GM12878 (cell line): ENCODE data around the gene HECTD4. TPM values are rescaled to one million over a fixed set of nuclear protein-coding genes. Genes with fewer than 3 reads are reported as not detected.

Source experiments
- ATAC-seq: fragments of 200-7000 bp; cut with Tn5 transposase; 3 replicates; pipeline ENCODE4 v1.9.1; 2020; ENCODE audit warnings: mild to moderate bottlenecking, moderate library complexity
- BruUV-seq: library from RNA; stranded (reverse); fragments of 400-500 nt; replicated peaks from 2 replicates; lab custom pipeline; 2021; lab: Mats Ljungman, UMichigan
- CTCF ChIA-PET: fragments of 300-600 bp; sonication (Branson Sonifier 250); formaldehyde crosslinking; extraction: SDS; loops from one replicate; lab custom pipeline; 2021; ENCODE audit warnings: inconsistent platforms; lab: Yijun Ruan, JAX
- POLR2A ChIA-PET: fragments of 350-600 bp; formaldehyde crosslinking; extraction: SDS; loops from one replicate; lab custom pipeline; 2021; ENCODE audit warnings: inconsistent platforms; lab: Charles Lee
- RAD21 ChIA-PET: fragments of 300-600 bp; sonication (Branson Sonifier 250); formaldehyde crosslinking; loops from one replicate; lab custom pipeline; 2023; ENCODE audit warnings: antibody characterized with exemption; ENCODE audit not compliant: unreplicated experiment; lab: Charles Lee
- SMC1A ChIA-PET: fragments of 300-600 bp; sonication (Branson Sonifier 250); formaldehyde crosslinking; loops from one replicate; lab custom pipeline; 2023; ENCODE audit not compliant: unreplicated experiment, uncharacterized antibody; lab: Charles Lee
- DNase-seq: peaks from one replicate; pipeline ENCODE4 v3.0.0-alpha.2; 2011; ENCODE audit warnings: low read depth, low spot score
- FAIRE-seq: peaks from 3 replicates; lab custom pipeline; 2011; peaks lifted over from hg19 to GRCh38; lab: Jason Lieb, UNC
- H2AFZ ChIP-seq: 2 replicates; pipeline ENCODE4 v1.6.0; 2011; ENCODE audit warnings: low read depth, low read length, control low read depth; ENCODE audit not compliant: control insufficient read depth
- H3K27ac ChIP-seq: 2 replicates; pipeline ENCODE4 v1.5.1; 2011; ENCODE audit warnings: control low read depth; ENCODE audit not compliant: control insufficient read depth, insufficient read depth
- H3K27me3 ChIP-seq, 2 experiments: replicated peaks in 1 of 2; 2 replicates each; pipeline versions ENCODE4 v1.6.0 to v1.6.1; 2011; ENCODE audit warnings: low read length in 1 of 2; ENCODE audit not compliant: control insufficient read depth in 2 of 2, insufficient read depth in 2 of 2
- H3K36me3 ChIP-seq, 2 experiments: 2 replicates each; pipeline ENCODE4 v1.5.1; 2011; ENCODE audit warnings: low read length in 1 of 2; ENCODE audit not compliant: control insufficient read depth in 2 of 2, insufficient read depth in 2 of 2
- H3K4me1 ChIP-seq: 2 replicates; pipeline ENCODE4 v1.6.1; 2011; ENCODE audit warnings: mild to moderate bottlenecking, low read length, moderate library complexity, mixed read lengths; ENCODE audit not compliant: control insufficient read depth, insufficient read depth
- H3K4me2 ChIP-seq: 2 replicates; pipeline ENCODE4 v1.6.0; 2011; ENCODE audit warnings: control low read depth; ENCODE audit not compliant: control insufficient read depth, insufficient read depth
- H3K4me3 ChIP-seq: fragments of 200-600 bp; sonication (generic); 2 replicates; pipeline ENCODE4 v1.5.1; 2016
- H3K79me2 ChIP-seq: 2 replicates; pipeline ENCODE4 v1.6.0; 2011; ENCODE audit warnings: low read length; ENCODE audit not compliant: control insufficient read depth, insufficient read depth
- H3K9ac ChIP-seq: 2 replicates; pipeline ENCODE4 v1.8.0; 2011; ENCODE audit warnings: low read length, control low read depth, mixed read lengths; ENCODE audit not compliant: control insufficient read depth, insufficient read depth
- H3K9me3 ChIP-seq: replicated peaks from 3 replicates; pipeline ENCODE4 v1.5.1; 2011; ENCODE audit warnings: mild to moderate bottlenecking, low read length; ENCODE audit not compliant: control insufficient read depth, insufficient read depth
- H4K20me1 ChIP-seq: 2 replicates; pipeline ENCODE4 v1.6.0; 2011; ENCODE audit not compliant: control insufficient read depth, insufficient read depth
- E2F4 ChIP-seq: IDR thresholded peaks from 2 replicates; pipeline ENCODE4 v1.6.1; 2012; ENCODE audit warnings: low read depth, low read length, improper control_type of control experiment
- JUNB ChIP-seq: IDR thresholded peaks from 2 replicates; pipeline ENCODE4 v1.6.1; 2016; ENCODE audit warnings: antibody characterized with exemption, mild to moderate bottlenecking
- NFIC ChIP-seq: IDR thresholded peaks from 2 replicates; pipeline ENCODE4 v1.6.1; 2012; ENCODE audit warnings: low read depth, mild to moderate bottlenecking, inconsistent platforms, low read length, moderate library complexity
- NR2F1 ChIP-seq: fragments of 450-650 bp; conservative IDR thresholded peaks from 2 replicates; pipeline ENCODE4 v1.6.1; 2017; ENCODE audit warnings: mild to moderate bottlenecking
- RUNX3 ChIP-seq: IDR thresholded peaks from 2 replicates; pipeline ENCODE4 v1.6.1; 2012; ENCODE audit warnings: low read length, inconsistent platforms
- SIX5 ChIP-seq: IDR thresholded peaks from 2 replicates; pipeline ENCODE4 v1.6.1; 2011; ENCODE audit warnings: mild to moderate bottlenecking, low read depth, low read length, moderate library complexity; ENCODE audit not compliant: severe bottlenecking
- SKIL ChIP-seq: fragments of 450-650 bp; IDR thresholded peaks from 2 replicates; pipeline ENCODE4 v1.6.1; 2017; ENCODE audit warnings: mild to moderate bottlenecking, low read depth, inconsistent platforms; ENCODE audit not compliant: poor library complexity, severe bottlenecking
- TARDBP ChIP-seq: IDR thresholded peaks from 2 replicates; pipeline ENCODE4 v1.6.1; 2016; ENCODE audit warnings: borderline replicate concordance
- WGBS: methylation state at CpG from one replicate; pipeline ENCODE4 v1.1.6; 2016; ENCODE audit warnings: low lambda C conversion rate; ENCODE audit not compliant: insufficient replicate concordance, insufficient coverage; ENCODE audit errors: missing lambda C conversion rate; 5-methylcytosine and 5-hydroxymethylcytosine counted together
- in situ Hi-C: fragments of 300-500 bp; cut with MboI; formaldehyde crosslinking; loops from 9 replicates; pipeline ENCODE4 v1.14.3; 2018; ENCODE audit warnings: mixed read lengths
- intact Hi-C: fragments of 100-400 bp; cut with micrococcal nuclease; formaldehyde crosslinking; loops from one replicate; pipeline ENCODE4 v1.14.2; 2022; ENCODE audit not compliant: unreplicated experiment
- polyA plus RNA-seq, 11 experiments: library from polyadenylated mRNA; depleted of rRNA in 4 of 11; unstranded in 6 of 11; stranded (reverse) in 5 of 11; fragments of >200 nt; fragmentation: Nextera tagmentation in 4 of 11; fragmentation: Illumina TruSeq in 1 of 11; extraction: Ambion mirVana in 4 of 11; extraction: Trizol in 1 of 11; gene quantifications; 1 replicate in 1 of 11; 2 replicates in 10 of 11; pipeline versions ENCODE4 v1.2.1 to v1.2.3, GENCODE V29; 2011 to 2016; ENCODE audit warnings: inconsistent platforms in 2 of 11, missing spikeins in 2 of 11, low read depth in 1 of 11
- total RNA-seq, 4 experiments: library from RNA; depleted of rRNA in 3 of 4; stranded (reverse); fragments of >200 nt in 3 of 4; fragmentation: Illumina TruSeq in 1 of 4; extraction: Trizol in 1 of 4; gene quantifications; 2 replicates each; pipeline versions ENCODE4 v1.2.1 to v1.2.3, GENCODE V29; 2013 to 2021

Gene HECTD4
- total and polyA plus RNA-seq, 10 of the 15 experiments (the other 5 are each of a cell fraction or from before 2014, with no cell fraction given) = 5.8 to 43.9 (median 17.9) TPM

GRCh38 chr12:112346194-112346593 lies 36.0 kb downstream of the HECTD4 start:
- Histone ChIP-seq H3K4me1 (peaks cover 32% of the 10 kb centered on the region), H3K9ac (no peak overlapping the region), H4K20me1 (no peaks in the 10 kb centered on the region), H3K4me3 (no peak overlapping the region), H3K4me2 (no peak overlapping the region), H3K36me3 (0 out of 4 replicates have a peak, but pooled peaks cover 0 to 6% of the 10 kb centered on the region in 2 experiments)
- BruUV-seq = no TSS peak
- CTCF ChIA-PET = interaction anchor here (1.4 to 1.8 kb wide), 2 partner anchors 11 to 41 kb away, joined by 3 to 5 read pairs; no protein-coding TSS in a partner anchor
- TF ChIP-seq E2F4 = no peak
- no peak for TF ChIP-seq TARDBP
- TF ChIP-seq, all 136 proteins: peak for 0
- Histone ChIP-seq H3K27me3 (no peaks in the 10 kb centered on the region), H3K9me3 (no peaks in the 10 kb centered on the region), H3K27ac (no peak overlapping the region), H3K79me2 (peaks cover 26% of the 10 kb centered on the region), H2AFZ (no peak overlapping the region)
- in situ Hi-C loops (no loop called here), intact Hi-C loops (loop anchor here (5.0 kb wide), 1 partner anchor 39 kb away; no protein-coding TSS in a partner anchor)
- WGBS = 96% methylated on average over 1 of the region's 1 CpG
- RAD21 ChIA-PET = interaction anchor here (0.9 to 1.3 kb wide), 2 partner anchors 10 to 41 kb away, joined by 3 read pairs; no protein-coding TSS in a partner anchor
- SMC1A ChIA-PET = interaction anchor here (0.8 to 2.9 kb wide), 4 partner anchors 10 to 25 kb away, joined by 3 to 10 read pairs (median 6); no protein-coding TSS in a partner anchor
- DNase-seq = no peak
- POLR2A ChIA-PET = no interaction called here
- FAIRE-seq = no peak
- ATAC-seq = no peak

DNA sequence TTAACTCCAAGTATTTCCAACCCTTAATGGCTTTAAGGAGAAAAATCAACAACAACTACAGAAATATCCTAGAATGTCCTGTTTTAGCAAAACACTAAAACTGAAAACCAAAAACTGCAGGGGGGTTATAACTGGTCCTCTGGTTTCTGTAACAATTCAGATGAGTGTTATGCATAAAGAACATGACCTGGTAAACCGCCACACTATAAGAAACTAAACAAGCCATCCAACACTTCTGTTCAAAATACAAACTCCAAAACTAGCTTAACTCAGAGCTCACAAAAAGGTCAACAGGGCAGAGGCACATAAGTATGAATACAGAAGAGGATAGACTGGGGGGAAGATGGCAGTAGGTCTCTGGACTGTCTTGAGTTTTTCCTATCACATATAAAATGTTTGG lies 38.0 kb downstream of the HECTD4 start:
- 0% methylated on average over 1 of the region's 1 CpG for WGBS
- POLR2A ChIA-PET = no interaction called here
- Histone ChIP-seq H3K27ac (0 out of 2 replicates have a peak overlapping the region, but pooled peaks have one; percentile 5), H3K4me3 (no peak overlapping the region), H3K4me1 (peaks cover 32% of the 10 kb centered on the region), H3K79me2 (peaks cover 26% of the 10 kb centered on the region), H3K9ac (no peak overlapping the region), H4K20me1 (no peaks in the 10 kb centered on the region), H3K9me3 (no peaks in the 10 kb centered on the region), H2AFZ (no peak overlapping the region), H3K36me3 (0 out of 4 replicates have a peak, but pooled peaks cover 0 to 6% of the 10 kb centered on the region in 2 experiments), H3K27me3 (no peaks in the 10 kb centered on the region), H3K4me2 (0 out of 2 replicates have a peak overlapping the region, but pooled peaks have one; percentile 32)
- BruUV-seq = no TSS peak
- intact Hi-C loops (no loop called here), in situ Hi-C loops (no loop called here)
- CTCF ChIA-PET = interaction anchor here (0.8 to 0.9 kb wide), 2 partner anchors 43 to 258 kb away, joined by 3 read pairs; no protein-coding TSS in a partner anchor
- SMC1A ChIA-PET = interaction anchor here (1.5 kb wide), 1 partner anchor 33 kb away, joined by 4 read pairs; no protein-coding TSS in a partner anchor
- RAD21 ChIA-PET = interaction anchor here (1.3 kb wide), 1 partner anchor 65 kb away, joined by 4 read pairs; no protein-coding TSS in a partner anchor
- 0 out of 2 replicates have a peak, but pooled peaks have one; percentile 25 for TF ChIP-seq NFIC
- TF ChIP-seq JUNB = 0 out of 2 replicates have a peak, but pooled peaks have one; percentile 19
- TF ChIP-seq RUNX3 = 0 out of 2 replicates have a peak, but pooled peaks have one; percentile 29
- TF ChIP-seq NR2F1 = no peak
- TF ChIP-seq SKIL = no peak
- no peak for TF ChIP-seq SIX5
- ATAC-seq = peak; percentile 49
- no peak for DNase-seq
- no peak for FAIRE-seq
